Neural cell (in vitro differentiated cells): ENCODE results near the gene TCN1. TPM values are rescaled to one million over a fixed set of nuclear protein-coding genes. Genes with fewer than 3 reads are reported as not detected.

Experiments used
- H2AFZ ChIP-seq: fragments of 200-600, 300-800 bp; sonication (generic), shearing (Covaris generic); 2 replicates; pipeline ENCODE4 v1.6.0; 2014; ENCODE audit warnings: low read depth, mild to moderate bottlenecking, antibody characterized with exemption, low read length, moderate library complexity
- H3F3A ChIP-seq: fragments of 200-600 bp; shearing (Covaris generic); 2 replicates; pipeline ENCODE4 v1.6.1; 2016; ENCODE audit warnings: mild to moderate bottlenecking, moderate library complexity, mixed read lengths, antibody characterized with exemption, low read length; ENCODE audit not compliant: insufficient read depth, poor library complexity, severe bottlenecking
- H3K27ac ChIP-seq: fragments of 200-600, 300-800 bp; sonication (generic), shearing (Covaris generic); 2 replicates; pipeline ENCODE4 v1.5.1; 2014; ENCODE audit warnings: mild to moderate bottlenecking, low read length, moderate library complexity
- H3K27me3 ChIP-seq: fragments of 300-800, 200-600 bp; sonication (generic), shearing (Covaris generic); 2 replicates; pipeline ENCODE4 v1.6.0; 2014; ENCODE audit warnings: mild to moderate bottlenecking, low read depth, low read length, moderate library complexity; ENCODE audit not compliant: insufficient read depth
- H3K36me3 ChIP-seq: fragments of 300-800, 200-600 bp; sonication (generic), shearing (Covaris generic); 2 replicates; pipeline ENCODE4 v1.5.1; 2014; ENCODE audit warnings: mild to moderate bottlenecking, antibody characterized with exemption, low read length, moderate library complexity; ENCODE audit not compliant: insufficient read depth
- H3K4me2 ChIP-seq: fragments of 300-800, 200-600 bp; sonication (generic), shearing (Covaris generic); 2 replicates; pipeline ENCODE4 v1.6.0; 2014; ENCODE audit warnings: mild to moderate bottlenecking, low read length
- H3K4me3 ChIP-seq: fragments of 300-800, 200-600 bp; sonication (generic), shearing (Covaris generic); 2 replicates; pipeline ENCODE4 v1.5.1; 2014; ENCODE audit warnings: mild to moderate bottlenecking, low read length, moderate library complexity
- H3K79me2 ChIP-seq: fragments of 200-600 bp; shearing (Covaris generic); replicated peaks from 2 replicates; pipeline ENCODE4 v1.6.0; 2014; ENCODE audit warnings: mild to moderate bottlenecking, low read length, moderate library complexity; ENCODE audit not compliant: insufficient read depth
- H3K9ac ChIP-seq: fragments of 300-800, 200-600 bp; sonication (generic), shearing (Covaris generic); 2 replicates; pipeline ENCODE4 v1.6.1; 2016; ENCODE audit warnings: mild to moderate bottlenecking, low read length, mixed read lengths
- H3K9me2 ChIP-seq: fragments of 200-600 bp; shearing (Covaris generic); 2 replicates; pipeline ENCODE4 v1.6.1; 2016; ENCODE audit warnings: mild to moderate bottlenecking, low read length, mixed read lengths; ENCODE audit not compliant: insufficient read depth
- H3K9me3 ChIP-seq: fragments of 200-600, 300-800 bp; sonication (generic), shearing (Covaris generic); 2 replicates; pipeline ENCODE4 v1.6.1; 2016; ENCODE audit warnings: mild to moderate bottlenecking, mixed run types, low read length, moderate library complexity, mixed read lengths
- H4K20me1 ChIP-seq: fragments of 200-600 bp; shearing (Covaris generic); 2 replicates; pipeline ENCODE4 v1.6.1; 2016; ENCODE audit warnings: mild to moderate bottlenecking, mixed run types; ENCODE audit not compliant: insufficient read depth
- EZH2 ChIP-seq: fragments of 200-600, 300-800 bp; shearing (Covaris generic), sonication (generic); IDR thresholded peaks from 2 replicates; pipeline ENCODE4 v1.6.1; 2014; ENCODE audit warnings: antibody characterized with exemption, low read length, borderline replicate concordance, mild to moderate bottlenecking; ENCODE audit not compliant: insufficient read depth, poor library complexity, severe bottlenecking
- POLR2AphosphoS5 ChIP-seq: IDR thresholded peaks from 2 replicates; pipeline ENCODE4 v1.6.1; 2012
- SMC3 ChIP-seq: fragments of 450-650 bp; conservative IDR thresholded peaks from 2 replicates; pipeline ENCODE4 v1.6.1; 2014; ENCODE audit warnings: antibody characterized with exemption, mild to moderate bottlenecking, moderate library complexity; ENCODE audit not compliant: poor library complexity
- TAF1 ChIP-seq: IDR thresholded peaks from 2 replicates; pipeline ENCODE4 v1.6.1; 2012; ENCODE audit warnings: low read depth
- polyA plus RNA-seq: library from polyadenylated mRNA; depleted of rRNA; stranded (reverse); fragments of >200 nt; gene quantifications from 2 replicates; pipeline ENCODE4 v1.2.3, GENCODE V29; 2014

The TCN1 gene
- polyA plus RNA-seq, 1 donor from 2014 or later, result not detected

DNA sequence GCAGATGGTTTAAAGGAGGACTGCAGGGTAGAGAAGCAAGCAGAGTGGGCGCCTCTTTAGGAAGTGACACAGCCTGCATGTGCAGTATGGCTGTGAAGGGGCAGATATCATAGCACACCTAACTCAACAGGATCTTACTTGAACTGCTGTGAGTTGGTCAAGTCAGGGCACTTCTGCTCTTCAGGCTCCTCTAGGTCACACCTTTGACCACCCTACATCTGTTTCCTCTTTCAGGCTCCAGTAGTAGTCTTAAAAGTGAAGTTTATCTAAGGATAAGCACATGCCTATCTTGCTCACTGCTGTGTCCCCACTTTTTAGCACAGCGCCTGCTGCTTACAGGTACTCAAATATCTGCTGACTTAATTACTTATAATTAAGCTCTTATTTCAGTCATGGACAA, 62.2 kb downstream of the TCN1 start:
- Histone ChIP-seq H3K9me2 (no peaks in the 10 kb centered on the region), H3K27me3 (no peaks in the 10 kb centered on the region), H3K27ac (no peak overlapping the region), H3K9ac (no peak overlapping the region), H3K79me2 (no peaks in the 10 kb centered on the region), H3F3A (no peaks in the 10 kb centered on the region), H4K20me1 (no peaks in the 10 kb centered on the region), H2AFZ (no peak overlapping the region), H3K4me3 (no peak overlapping the region), H3K9me3 (no peaks in the 10 kb centered on the region), H3K4me2 (no peak overlapping the region), H3K36me3 (no peaks in the 10 kb centered on the region)
- no peak for TF ChIP-seq SMC3
- TF ChIP-seq TAF1, result no peak
- TF ChIP-seq POLR2AphosphoS5, result no peak
- no peak for TF ChIP-seq EZH2

Other genes with a start within 250 kb of the TCN1 start
- gene PATL1, start 197.4 kb downstream of the TCN1 start, polyA plus RNA-seq, result 3.2 and 3.4 TPM in 2 replicates
- not detected in 2 replicates for gene OR10V1, start 152.6 kb downstream of the TCN1 start, polyA plus RNA-seq
- gene STX3, start 111.1 kb downstream of the TCN1 start, polyA plus RNA-seq, result 21.3 and 22.9 TPM in 2 replicates
- gene MRPL16, start 55.7 kb downstream of the TCN1 start, polyA plus RNA-seq, result 33.2 and 35.1 TPM in 2 replicates
- gene CBLIF, start 21.0 kb downstream of the TCN1 start, polyA plus RNA-seq, result not detected in 2 replicates
- gene OOSP3, start 12.3 kb upstream of the TCN1 start, polyA plus RNA-seq, result not detected in 2 replicates
- gene OOSP1, start 71.9 kb upstream of the TCN1 start, polyA plus RNA-seq, result not detected in 2 replicates
- gene OOSP4A, start 97.5 kb upstream of the TCN1 start, polyA plus RNA-seq, result not detected in 2 replicates
- not detected in 2 replicates for gene OOSP4B, start 150.7 kb upstream of the TCN1 start, polyA plus RNA-seq
- not detected in 2 replicates for gene OOSP2, start 173.9 kb upstream of the TCN1 start, polyA plus RNA-seq
- not detected in 2 replicates for gene MS4A3, start 190.2 kb upstream of the TCN1 start, polyA plus RNA-seq
- not detected in 2 replicates for gene MS4A2, start 222.2 kb upstream of the TCN1 start, polyA plus RNA-seq